SK-N-MC (cell line): ENCODE data around the gene PCED1B.

Experiments used
- DNase-seq: peaks from one replicate; pipeline ENCODE4 v3.0.0-alpha.2; 2011; ENCODE audit warnings: low read depth, low spot score
- H3K27ac ChIP-seq: fragments of 200-600 bp; sonication (generic); 2 replicates; pipeline ENCODE4 v1.5.1; 2016; ENCODE audit warnings: mixed run types
- H3K36me3 ChIP-seq: fragments of 200-600 bp; sonication (generic); 2 replicates; pipeline ENCODE4 v1.6.1; 2017; ENCODE audit warnings: antibody characterized with exemption, low read length, mixed read lengths; ENCODE audit not compliant: insufficient read depth
- H3K4me3 ChIP-seq: fragments of 200-600 bp; sonication (generic); 2 replicates; pipeline ENCODE4 v1.5.1; 2016
- H3K9ac ChIP-seq: fragments of 200-600 bp; sonication (generic); 2 replicates; pipeline ENCODE4 v1.8.0; 2017; ENCODE audit warnings: mixed run types, mixed read lengths; ENCODE audit not compliant: insufficient read length
- H3K9me3 ChIP-seq: fragments of 200-600 bp; sonication (generic); 2 replicates; pipeline ENCODE4 v1.6.1; 2017; ENCODE audit warnings: low read depth, mild to moderate bottlenecking, antibody characterized with exemption, low read length, moderate library complexity, mixed read lengths
- EZH2 ChIP-seq: fragments of 200-600 bp; sonication (generic); IDR thresholded peaks from one replicate; pipeline ENCODE4 v1.6.1; 2017; ENCODE audit warnings: antibody characterized with exemption
- FOXP2 ChIP-seq: optimal IDR thresholded peaks from 2 replicates; pipeline ENCODE3; 2011; ENCODE audit warnings: mild to moderate bottlenecking, moderate library complexity; ENCODE audit not compliant: insufficient read depth; ENCODE audit errors: extremely low read length, control extremely low read depth
- POLR2AphosphoS5 ChIP-seq: IDR thresholded peaks from 2 replicates; pipeline ENCODE4 v1.6.1; 2012; ENCODE audit warnings: mild to moderate bottlenecking, low read depth, low read length, borderline replicate concordance

PCED1B gene

GRCh38 chr12:47097276-47097896 is 18.0 kb downstream of the PCED1B start:
- Histone ChIP-seq H3K27ac (no peak overlapping the region), H3K9ac (no peak overlapping the region)
- DNase-seq: no peak

GRCh38 chr12:47098099-47098498 is 18.7 kb downstream of the PCED1B start:
- H3K9ac ChIP-seq: no peak overlapping the region

More at GRCh38 chr12:47097276-47097896, 18.0 kb downstream of the PCED1B start:
- H3K36me3 ChIP-seq: no peaks in the 10 kb centered on the region
- H3K9me3 ChIP-seq: no peaks in the 10 kb centered on the region
- no peak overlapping the region for H3K4me3 ChIP-seq
- TF ChIP-seq FOXP2 (no peak), POLR2AphosphoS5 (no peak), EZH2 (no peak)

GRCh38 chr12:47099610-47100009 is 20.2 kb downstream of the PCED1B start:
- Histone ChIP-seq H3K9me3 (no peaks in the 10 kb centered on the region), H3K9ac (no peak overlapping the region), H3K36me3 (no peaks in the 10 kb centered on the region), H3K27ac (no peak overlapping the region), H3K4me3 (no peak overlapping the region)
- DNase-seq: no peak
- TF ChIP-seq FOXP2: no peak
- no peak for TF ChIP-seq POLR2AphosphoS5

More at GRCh38 chr12:47098099-47098498, 18.7 kb downstream of the PCED1B start:
- H3K9me3 ChIP-seq: no peaks in the 10 kb centered on the region
- no peak overlapping the region for H3K4me3 ChIP-seq
- DNase-seq: no peak
- no peaks in the 10 kb centered on the region for H3K36me3 ChIP-seq
- TF ChIP-seq FOXP2 (no peak), POLR2AphosphoS5 (no peak), EZH2 (no peak)
- no peak overlapping the region for H3K27ac ChIP-seq

GRCh38 chr12:47100160-47100559 is 20.7 kb downstream of the PCED1B start:
- Histone ChIP-seq H3K9me3 (no peaks in the 10 kb centered on the region), H3K27ac (no peak overlapping the region), H3K9ac (no peak overlapping the region), H3K36me3 (no peaks in the 10 kb centered on the region), H3K4me3 (no peak overlapping the region)
- DNase-seq: no peak
- TF ChIP-seq EZH2 (no peak), FOXP2 (no peak), POLR2AphosphoS5 (no peak)

GRCh38 chr12:47102406-47102805 is 23.0 kb downstream of the PCED1B start:
- Histone ChIP-seq H3K9ac (no peak overlapping the region), H3K9me3 (no peaks in the 10 kb centered on the region), H3K27ac (no peak overlapping the region), H3K36me3 (no peaks in the 10 kb centered on the region), H3K4me3 (no peak overlapping the region)
- no peak for TF ChIP-seq FOXP2
- no peak for TF ChIP-seq EZH2
- TF ChIP-seq POLR2AphosphoS5: no peak
- DNase-seq: no peak

GRCh38 chr12:47102845-47103651 is 23.6 kb downstream of the PCED1B start:
- DNase-seq: no peak
- no peaks in the 10 kb centered on the region for H3K36me3 ChIP-seq

GRCh38 chr12:47105914-47106674 is 26.7 kb downstream of the PCED1B start:
- TF ChIP-seq POLR2AphosphoS5 (no peak), EZH2 (no peak), FOXP2 (no peak)
- Histone ChIP-seq H3K9me3 (no peaks in the 10 kb centered on the region), H3K4me3 (no peak overlapping the region), H3K27ac (no peak overlapping the region), H3K36me3 (no peaks in the 10 kb centered on the region), H3K9ac (no peak overlapping the region)
- no peak for DNase-seq

More at GRCh38 chr12:47102845-47103651, 23.6 kb downstream of the PCED1B start:
- Histone ChIP-seq H3K27ac (no peak overlapping the region), H3K4me3 (no peak overlapping the region), H3K9ac (no peak overlapping the region), H3K9me3 (no peaks in the 10 kb centered on the region)
- TF ChIP-seq FOXP2: no peak
- no peak for TF ChIP-seq POLR2AphosphoS5
- TF ChIP-seq EZH2: no peak

- no peak overlapping the region for H3K27ac ChIP-seq
- no peak overlapping the region for H3K9ac ChIP-seq
- TF ChIP-seq POLR2AphosphoS5: no peak
- TF ChIP-seq EZH2: no peak
- H3K36me3 ChIP-seq: no peaks in the 10 kb centered on the region
- DNase-seq: no peak
- no peaks in the 10 kb centered on the region for H3K9me3 ChIP-seq
- no peak overlapping the region for H3K4me3 ChIP-seq
Measured at GRCh38 chr12:47107446-47107845, 28.0 kb downstream of the PCED1B start.
